NCI-H1417 treated with DMSO at 0.1 percent for 48 hours (cell line): ENCODE results near the gene NOA1.
"Not testable (repeated sequence)": the region's sequence is repeated elsewhere in the genome, so short reads cannot be mapped to it uniquely, and the experiment has no call there.

Experiments
- DNase-seq: peaks from one replicate; lab custom pipeline; 2025; lab: John Stamatoyannopoulos, UW

The NOA1 gene

DNA sequence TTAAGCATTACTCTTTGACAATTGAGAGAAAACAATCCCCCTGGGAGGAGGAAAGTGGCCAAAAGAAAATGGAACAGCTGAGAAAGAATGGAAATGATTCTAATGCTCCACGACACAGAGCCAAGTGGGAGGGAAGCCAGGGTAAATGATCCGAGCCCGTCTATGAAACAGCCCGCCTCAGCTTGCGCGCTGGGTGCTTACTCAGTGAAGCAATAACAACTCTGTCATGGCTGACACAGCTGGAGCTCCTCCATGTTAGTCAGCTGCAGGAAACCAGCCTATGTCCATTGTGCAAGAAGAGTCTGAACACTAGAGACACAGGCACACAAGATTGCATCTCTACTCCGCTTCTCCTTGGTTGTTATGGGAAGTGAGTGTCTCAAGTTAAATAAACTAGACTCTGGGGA, 19.3 kb downstream of the NOA1 start:
- no peak for DNase-seq

DNA sequence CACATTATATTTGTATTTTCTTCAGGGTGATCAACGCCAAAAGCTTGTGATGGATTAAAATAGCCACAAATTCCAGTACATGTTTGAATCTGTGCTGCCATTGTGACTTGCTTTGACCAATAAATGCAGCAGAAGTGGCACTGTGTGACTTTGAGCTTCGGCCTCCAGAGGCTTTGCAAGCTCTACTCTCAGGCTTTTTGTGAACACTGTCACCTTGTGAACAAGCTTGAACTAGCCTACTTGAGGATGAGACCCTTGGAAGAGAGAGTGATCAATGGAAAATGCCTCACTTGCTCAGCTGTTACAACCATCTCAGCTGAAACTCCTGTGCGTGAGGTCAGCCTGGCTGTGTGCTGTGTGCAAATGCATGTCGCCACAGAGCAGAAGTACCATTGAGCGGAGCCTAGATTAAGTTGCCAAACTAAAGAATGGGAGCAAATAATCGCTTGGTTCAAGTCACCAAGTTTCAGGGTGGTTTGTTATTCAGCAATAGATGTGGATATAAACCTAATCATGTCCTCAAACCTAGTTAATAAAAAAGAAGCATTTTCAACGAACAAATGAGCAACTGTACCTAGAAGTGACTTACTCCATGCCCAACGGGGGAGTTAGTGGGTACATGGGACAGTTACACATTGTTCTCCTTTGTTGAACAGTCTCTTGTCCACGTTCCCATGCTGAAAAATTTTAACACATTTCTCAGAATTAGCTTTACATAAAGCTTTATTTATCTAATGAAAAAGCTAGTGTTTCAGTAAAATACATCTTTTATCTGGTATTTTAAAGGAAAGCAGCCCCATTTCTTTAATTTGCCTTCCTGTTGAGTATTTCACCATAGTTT, 23.5 kb downstream of the NOA1 start:
- no peak for DNase-seq

DNA sequence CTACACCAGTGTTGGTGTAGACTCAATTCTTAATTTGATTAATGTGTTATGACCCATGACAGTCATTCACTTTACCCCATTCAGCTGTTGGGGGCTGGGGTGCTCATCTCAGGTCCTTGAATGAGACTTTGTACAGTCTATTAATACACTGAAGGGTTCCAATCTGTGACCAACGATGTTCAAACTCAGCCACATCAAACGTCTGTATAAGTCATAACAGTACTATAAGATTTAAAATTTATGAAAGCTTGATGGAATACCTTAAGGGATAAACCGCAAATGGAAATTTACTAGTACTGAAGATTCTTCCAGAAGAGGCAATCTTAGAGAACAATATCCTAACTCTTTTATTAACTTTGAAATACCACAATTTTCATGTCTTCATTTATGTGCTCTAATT, 36.0 kb downstream of the NOA1 start:
- no peak for DNase-seq

DNA sequence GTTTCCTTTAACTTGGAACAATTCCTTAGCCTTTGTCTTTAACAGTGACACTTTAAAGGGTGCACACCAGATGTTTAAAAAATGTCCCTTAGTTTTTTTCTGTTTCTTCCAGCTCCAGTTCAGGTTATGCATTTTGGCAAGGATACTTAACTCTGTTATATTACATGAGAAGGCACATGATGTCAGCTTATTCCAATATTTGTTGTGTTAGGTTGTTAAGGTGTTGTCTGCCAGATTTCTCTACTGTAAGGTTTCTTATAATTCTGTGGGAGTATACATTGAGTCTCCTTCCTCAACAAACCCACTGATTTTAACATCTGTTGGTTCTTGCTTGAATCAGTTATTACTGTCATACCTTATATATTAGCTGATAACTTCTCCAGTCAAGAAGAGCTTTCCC, 36.4 kb downstream of the NOA1 start:
- DNase-seq = no peak

DNA sequence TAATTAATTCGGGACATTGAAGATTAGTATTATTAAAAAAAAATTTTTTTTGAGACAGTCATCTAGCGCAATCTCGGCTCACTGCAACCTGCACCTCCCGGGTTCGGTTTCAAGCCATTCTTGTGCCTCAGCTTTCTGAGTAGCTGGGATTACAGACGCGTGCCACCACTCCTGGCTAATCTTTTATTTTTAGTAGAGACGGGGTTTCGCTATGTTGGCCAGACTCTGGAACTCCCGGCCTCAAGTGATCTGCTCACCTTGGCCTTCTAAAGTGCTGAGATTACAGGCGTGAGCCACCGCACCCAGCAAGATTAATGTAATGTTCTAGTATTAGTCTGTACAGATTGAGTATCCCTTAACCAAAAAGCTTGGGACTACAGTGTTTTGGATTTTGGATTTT, 37.0 kb downstream of the NOA1 start:
- DNase-seq = no peak

DNA sequence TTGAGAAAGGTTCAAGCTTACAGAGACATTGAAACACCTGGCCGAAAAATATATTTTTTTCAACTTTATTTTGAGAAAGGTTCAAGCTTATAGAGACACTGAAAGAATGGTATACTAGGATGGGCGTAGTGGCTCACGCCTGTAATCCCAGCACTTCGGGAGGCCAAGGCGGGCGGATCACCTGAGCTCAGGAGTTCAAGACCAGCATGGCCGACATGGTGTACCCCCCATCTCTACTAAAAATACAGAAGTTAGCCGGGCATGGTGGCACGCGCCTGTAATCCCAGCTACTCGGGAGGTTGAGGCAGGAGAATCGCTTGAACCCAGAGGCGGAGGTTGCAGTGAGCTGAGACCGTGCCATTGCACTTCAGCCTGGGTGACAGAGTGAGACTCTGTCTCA, 37.6 kb downstream of the NOA1 start:
- not testable (repeated sequence) for DNase-seq

DNA sequence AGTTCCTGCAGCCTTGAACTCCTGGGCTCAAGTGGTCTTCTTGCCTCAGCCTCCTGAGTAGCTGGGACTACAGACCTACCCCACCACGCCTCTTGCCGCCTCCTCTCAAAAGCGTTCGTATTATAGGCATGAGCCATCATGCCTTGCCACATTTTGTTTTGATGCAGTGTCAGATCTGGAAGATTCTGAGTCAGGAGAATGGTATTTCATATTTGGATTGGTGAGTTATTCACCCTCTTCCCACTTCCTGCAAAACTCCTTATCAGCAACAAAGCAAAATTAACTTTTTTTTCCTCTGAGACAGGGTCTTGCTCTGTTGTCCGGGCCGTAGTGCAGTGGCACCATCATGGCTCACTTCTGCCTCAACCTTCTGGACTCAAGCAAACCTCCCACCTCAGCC, 40.1 kb downstream of the NOA1 start:
- no peak for DNase-seq

DNA sequence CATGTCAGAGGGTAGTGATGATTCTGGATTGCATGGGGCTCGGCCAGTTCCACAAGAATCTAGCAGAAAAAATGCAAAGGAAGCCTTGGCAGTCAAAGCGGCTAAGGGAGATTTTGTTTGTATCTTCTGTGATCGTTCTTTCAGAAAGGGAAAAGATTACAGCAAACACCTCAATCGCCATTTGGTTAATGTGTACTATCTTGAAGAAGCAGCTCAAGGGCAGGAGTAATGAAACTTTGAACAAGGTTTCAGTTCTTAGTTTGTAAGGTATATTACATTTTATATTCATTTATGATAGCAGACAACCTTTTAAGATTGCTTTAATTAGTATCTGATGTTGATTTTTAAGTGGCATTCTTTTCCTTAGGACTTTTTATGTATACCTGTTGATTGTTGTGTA, 45.5 kb downstream of the NOA1 start:
- DNase-seq = no peak

DNA sequence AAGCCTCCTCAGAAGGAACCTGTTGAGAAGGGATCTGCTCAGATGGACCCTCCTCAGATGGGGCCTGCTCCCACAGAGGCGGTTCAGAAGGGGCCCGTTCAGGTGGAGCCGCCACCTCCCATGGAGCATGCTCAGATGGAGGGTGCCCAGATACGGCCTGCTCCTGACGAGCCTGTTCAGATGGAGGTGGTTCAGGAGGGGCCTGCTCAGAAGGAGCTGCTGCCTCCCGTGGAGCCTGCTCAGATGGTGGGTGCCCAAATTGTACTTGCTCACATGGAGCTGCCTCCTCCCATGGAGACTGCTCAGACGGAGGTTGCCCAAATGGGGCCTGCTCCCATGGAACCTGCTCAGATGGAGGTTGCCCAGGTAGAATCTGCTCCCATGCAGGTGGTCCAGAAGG, 46.8 kb downstream of the NOA1 start:
- no peak for DNase-seq

DNA sequence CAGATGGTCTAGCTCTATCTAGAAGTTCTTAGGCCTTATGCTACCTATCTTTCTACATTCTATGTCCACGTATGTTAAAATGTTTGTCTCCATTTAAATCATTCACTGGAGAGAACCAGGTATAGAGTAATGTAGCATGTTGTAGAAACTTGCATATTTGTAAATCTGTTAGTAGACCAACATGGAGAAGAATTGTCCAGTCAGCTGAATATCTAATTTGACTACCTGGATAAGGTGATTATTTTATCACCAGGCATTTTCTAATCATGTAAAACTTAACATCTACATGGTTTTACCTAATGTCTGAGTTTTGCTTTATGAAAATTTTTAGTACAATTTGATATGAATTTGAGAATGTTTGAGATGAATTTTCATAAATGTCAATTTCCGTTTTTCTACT, 50.2 kb downstream of the NOA1 start:
- DNase-seq = no peak

DNA sequence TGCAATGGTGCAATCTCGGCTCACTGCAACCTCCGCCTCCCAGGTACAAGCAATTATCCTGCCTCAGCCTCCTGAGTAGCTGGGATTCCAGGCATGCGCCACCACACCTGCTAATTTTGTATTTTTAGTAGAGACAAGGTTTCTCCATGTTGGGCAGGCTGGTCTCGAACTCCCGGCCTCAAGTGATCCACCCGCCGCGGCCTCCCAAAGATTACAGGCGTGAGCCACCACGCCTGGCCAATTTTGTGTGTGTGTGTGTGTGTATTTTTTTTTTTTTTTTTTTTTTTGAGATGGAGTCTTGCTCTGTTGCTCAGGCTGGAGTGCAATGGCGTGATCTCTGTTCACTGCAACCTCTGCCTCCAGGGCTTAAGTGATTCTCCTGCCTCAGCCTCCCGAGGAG, 62.4 kb downstream of the NOA1 start:
- DNase-seq = not testable (repeated sequence)

DNA sequence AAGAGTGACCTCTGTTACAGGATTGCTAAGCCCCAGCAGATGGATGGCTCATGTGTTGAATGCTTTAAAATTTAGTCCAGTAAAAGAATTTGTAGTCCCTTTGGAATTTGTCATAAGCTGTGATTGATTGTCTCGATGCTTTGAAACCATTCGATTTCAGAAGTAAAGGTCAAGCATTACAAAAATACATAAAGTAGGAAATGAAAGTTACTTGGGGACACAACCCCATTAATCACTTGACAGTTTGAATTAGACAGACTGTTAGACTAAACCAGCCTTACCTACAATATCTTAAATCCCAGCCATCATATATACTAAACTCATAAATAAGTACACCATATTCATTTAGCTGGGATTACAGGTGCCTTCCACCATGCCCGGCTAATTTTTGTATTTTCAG, 63.1 kb downstream of the NOA1 start:
- no peak for DNase-seq
